Measurements from ENCODE around the gene MRPS23. TPM values are rescaled to one million over a fixed set of nuclear protein-coding genes. Genes with fewer than 3 reads are reported as not detected.

MRPS23 gene
- total and polyA plus RNA-seq, 2 of the 13 experiments (the other 11 are each of a cell fraction or from before 2014, with no cell fraction given): 63.2 to 181 TPM

DNA sequence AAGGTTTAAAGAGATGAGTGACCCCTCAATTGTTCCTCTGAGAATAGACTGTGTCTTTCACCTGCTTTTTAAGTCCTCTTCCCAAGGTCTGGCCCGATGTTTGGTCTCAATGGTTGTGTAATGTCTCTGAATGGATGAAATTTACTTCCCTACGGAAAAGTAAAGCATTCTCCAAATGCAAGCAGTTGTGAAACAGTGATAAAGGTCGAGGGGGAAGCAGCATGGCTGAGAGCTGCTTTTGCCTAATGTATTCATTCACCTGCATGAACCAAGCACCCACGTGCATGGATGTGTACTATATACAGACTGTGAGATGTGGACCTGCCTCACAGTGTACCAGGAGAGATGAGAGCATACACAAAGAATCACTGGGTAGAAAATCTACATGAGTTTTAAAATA, 11.4 kb downstream of the MRPS23 start (continued):
- TF ChIP-seq, protein P1, sequence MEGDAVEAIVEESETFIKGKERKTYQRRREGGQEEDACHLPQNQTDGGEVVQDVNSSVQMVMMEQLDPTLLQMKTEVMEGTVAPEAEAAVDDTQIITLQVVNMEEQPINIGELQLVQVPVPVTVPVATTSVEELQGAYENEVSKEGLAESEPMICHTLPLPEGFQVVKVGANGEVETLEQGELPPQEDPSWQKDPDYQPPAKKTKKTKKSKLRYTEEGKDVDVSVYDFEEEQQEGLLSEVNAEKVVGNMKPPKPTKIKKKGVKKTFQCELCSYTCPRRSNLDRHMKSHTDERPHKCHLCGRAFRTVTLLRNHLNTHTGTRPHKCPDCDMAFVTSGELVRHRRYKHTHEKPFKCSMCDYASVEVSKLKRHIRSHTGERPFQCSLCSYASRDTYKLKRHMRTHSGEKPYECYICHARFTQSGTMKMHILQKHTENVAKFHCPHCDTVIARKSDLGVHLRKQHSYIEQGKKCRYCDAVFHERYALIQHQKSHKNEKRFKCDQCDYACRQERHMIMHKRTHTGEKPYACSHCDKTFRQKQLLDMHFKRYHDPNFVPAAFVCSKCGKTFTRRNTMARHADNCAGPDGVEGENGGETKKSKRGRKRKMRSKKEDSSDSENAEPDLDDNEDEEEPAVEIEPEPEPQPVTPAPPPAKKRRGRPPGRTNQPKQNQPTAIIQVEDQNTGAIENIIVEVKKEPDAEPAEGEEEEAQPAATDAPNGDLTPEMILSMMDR (CRISPR knock-in tag; IDR thresholded peaks at IDR 0.05): no peak
- no peak for TF ChIP-seq XBP1 (CRISPR knock-in tag; IDR thresholded peaks at IDR 0.05)
- TF ChIP-seq GZF1 (CRISPR knock-in tag; IDR thresholded peaks at IDR 0.05): no peak
- TF ChIP-seq NCOA5 (CRISPR knock-in tag; IDR thresholded peaks at IDR 0.05): no peak
- TF ChIP-seq SP2 (CRISPR knock-in tag; IDR thresholded peaks at IDR 0.05): no peak
- TF ChIP-seq ZNF468 (CRISPR knock-in tag; IDR thresholded peaks at IDR 0.05): no peak
- no peak for TF ChIP-seq ZBTB8A (CRISPR knock-in tag; IDR thresholded peaks at IDR 0.05; ENCODE audit: borderline replicate concordance, low read depth)
- TF ChIP-seq, protein P2, sequence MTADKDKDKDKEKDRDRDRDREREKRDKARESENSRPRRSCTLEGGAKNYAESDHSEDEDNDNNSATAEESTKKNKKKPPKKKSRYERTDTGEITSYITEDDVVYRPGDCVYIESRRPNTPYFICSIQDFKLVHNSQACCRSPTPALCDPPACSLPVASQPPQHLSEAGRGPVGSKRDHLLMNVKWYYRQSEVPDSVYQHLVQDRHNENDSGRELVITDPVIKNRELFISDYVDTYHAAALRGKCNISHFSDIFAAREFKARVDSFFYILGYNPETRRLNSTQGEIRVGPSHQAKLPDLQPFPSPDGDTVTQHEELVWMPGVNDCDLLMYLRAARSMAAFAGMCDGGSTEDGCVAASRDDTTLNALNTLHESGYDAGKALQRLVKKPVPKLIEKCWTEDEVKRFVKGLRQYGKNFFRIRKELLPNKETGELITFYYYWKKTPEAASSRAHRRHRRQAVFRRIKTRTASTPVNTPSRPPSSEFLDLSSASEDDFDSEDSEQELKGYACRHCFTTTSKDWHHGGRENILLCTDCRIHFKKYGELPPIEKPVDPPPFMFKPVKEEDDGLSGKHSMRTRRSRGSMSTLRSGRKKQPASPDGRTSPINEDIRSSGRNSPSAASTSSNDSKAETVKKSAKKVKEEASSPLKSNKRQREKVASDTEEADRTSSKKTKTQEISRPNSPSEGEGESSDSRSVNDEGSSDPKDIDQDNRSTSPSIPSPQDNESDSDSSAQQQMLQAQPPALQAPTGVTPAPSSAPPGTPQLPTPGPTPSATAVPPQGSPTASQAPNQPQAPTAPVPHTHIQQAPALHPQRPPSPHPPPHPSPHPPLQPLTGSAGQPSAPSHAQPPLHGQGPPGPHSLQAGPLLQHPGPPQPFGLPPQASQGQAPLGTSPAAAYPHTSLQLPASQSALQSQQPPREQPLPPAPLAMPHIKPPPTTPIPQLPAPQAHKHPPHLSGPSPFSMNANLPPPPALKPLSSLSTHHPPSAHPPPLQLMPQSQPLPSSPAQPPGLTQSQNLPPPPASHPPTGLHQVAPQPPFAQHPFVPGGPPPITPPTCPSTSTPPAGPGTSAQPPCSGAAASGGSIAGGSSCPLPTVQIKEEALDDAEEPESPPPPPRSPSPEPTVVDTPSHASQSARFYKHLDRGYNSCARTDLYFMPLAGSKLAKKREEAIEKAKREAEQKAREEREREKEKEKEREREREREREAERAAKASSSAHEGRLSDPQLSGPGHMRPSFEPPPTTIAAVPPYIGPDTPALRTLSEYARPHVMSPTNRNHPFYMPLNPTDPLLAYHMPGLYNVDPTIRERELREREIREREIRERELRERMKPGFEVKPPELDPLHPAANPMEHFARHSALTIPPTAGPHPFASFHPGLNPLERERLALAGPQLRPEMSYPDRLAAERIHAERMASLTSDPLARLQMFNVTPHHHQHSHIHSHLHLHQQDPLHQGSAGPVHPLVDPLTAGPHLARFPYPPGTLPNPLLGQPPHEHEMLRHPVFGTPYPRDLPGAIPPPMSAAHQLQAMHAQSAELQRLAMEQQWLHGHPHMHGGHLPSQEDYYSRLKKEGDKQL (CRISPR knock-in tag; IDR thresholded peaks at IDR 0.05; ENCODE audit: low read depth): peak; percentile 72
- peak; percentile 92; the same call in 1 of the 2 replicates for TF ChIP-seq SMYD3 (CRISPR knock-in tag; IDR thresholded peaks at IDR 0.05)
- TF ChIP-seq, protein P3, sequence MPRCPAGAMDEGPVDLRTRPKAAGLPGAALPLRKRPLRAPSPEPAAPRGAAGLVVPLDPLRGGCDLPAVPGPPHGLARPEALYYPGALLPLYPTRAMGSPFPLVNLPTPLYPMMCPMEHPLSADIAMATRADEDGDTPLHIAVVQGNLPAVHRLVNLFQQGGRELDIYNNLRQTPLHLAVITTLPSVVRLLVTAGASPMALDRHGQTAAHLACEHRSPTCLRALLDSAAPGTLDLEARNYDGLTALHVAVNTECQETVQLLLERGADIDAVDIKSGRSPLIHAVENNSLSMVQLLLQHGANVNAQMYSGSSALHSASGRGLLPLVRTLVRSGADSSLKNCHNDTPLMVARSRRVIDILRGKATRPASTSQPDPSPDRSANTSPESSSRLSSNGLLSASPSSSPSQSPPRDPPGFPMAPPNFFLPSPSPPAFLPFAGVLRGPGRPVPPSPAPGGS (CRISPR knock-in tag; IDR thresholded peaks at IDR 0.05): no peak
- no peak for TF ChIP-seq ZNF253 (CRISPR knock-in tag; IDR thresholded peaks at IDR 0.05; ENCODE audit: borderline replicate concordance)
- TF ChIP-seq ZFY (CRISPR knock-in tag; IDR thresholded peaks at IDR 0.05): peak; percentile 14; the same call in 1 of the 2 replicates
- peak; percentile 94 for TF ChIP-seq SAP130 (CRISPR knock-in tag; IDR thresholded peaks at IDR 0.05; ENCODE audit: low read depth)
- no peak for TF ChIP-seq ZSCAN30 (CRISPR knock-in tag; IDR thresholded peaks at IDR 0.05)
- TF ChIP-seq KMT2B (CRISPR knock-in tag; IDR thresholded peaks at IDR 0.05): no peak
- no peak for TF ChIP-seq ZNF550 (CRISPR knock-in tag; IDR thresholded peaks at IDR 0.05; ENCODE audit: borderline replicate concordance)
- TF ChIP-seq ZBTB7B (CRISPR knock-in tag; IDR thresholded peaks at IDR 0.05): peak; percentile 82; the same call in 1 of the 2 replicates
- peak; percentile 84 for TF ChIP-seq KAT8 (CRISPR knock-in tag; IDR thresholded peaks at IDR 0.05)
- no peak for TF ChIP-seq ZNF720 (CRISPR knock-in tag; IDR thresholded peaks at IDR 0.05)
- no peak for TF ChIP-seq NFE2L2 (IDR thresholded peaks at IDR 0.05; ENCODE audit: low read length)
- no peak for TF ChIP-seq CHD2 (IDR thresholded peaks at IDR 0.05; ENCODE audit: low read depth, low read length)
- TF ChIP-seq POLR2G (IDR thresholded peaks at IDR 0.05; ENCODE audit: low read depth, low read length): no peak
- TF ChIP-seq RXRA (CRISPR knock-in tag; IDR thresholded peaks at IDR 0.05): peak; percentile 89; the same call in 1 of the 2 replicates

All from HepG2 (cell line).